Stromal cell of bone marrow (primary cell): ENCODE results near the gene ARMH1.
"Not testable (repeated sequence)": the region's sequence is repeated elsewhere in the genome, so short reads cannot be mapped to it uniquely, and the experiment has no call there.

Experiments
- DNase-seq: peaks from one replicate; pipeline ENCODE4 v3.0.0-alpha.2; 2012; ENCODE audit warnings: low read depth

The ARMH1 gene

DNA sequence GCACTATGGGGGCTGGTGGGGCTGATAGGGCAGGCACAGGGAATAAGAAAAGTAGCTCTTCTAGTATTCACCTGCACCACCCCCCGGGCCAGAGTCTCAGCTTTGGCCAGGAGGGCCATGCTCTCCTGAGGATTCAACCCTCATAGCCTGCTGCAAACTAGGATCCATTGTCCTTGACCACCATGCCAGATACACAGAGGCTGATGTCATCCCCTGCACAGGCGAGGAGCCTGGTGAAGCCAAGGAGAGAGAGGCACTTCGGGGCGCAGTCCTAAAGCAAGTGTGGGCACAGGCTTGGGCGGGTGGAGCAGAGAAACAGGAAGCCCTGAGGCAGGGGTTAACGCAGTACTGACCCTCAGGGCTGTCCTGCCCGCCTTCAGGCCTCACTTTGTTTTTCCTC, 29.7 kb upstream of the ARMH1 start:
- no peak for DNase-seq

GRCh38 chr1:44645476-44646244, 28.9 kb upstream of the ARMH1 start:
- peak; percentile 70 for DNase-seq

- no peak for DNase-seq
Observed at GRCh38 chr1:44646261-44647110, 28.0 kb upstream of the ARMH1 start.

- no peak for DNase-seq
Observed at GRCh38 chr1:44647896-44648295, 26.6 kb upstream of the ARMH1 start.

DNA sequence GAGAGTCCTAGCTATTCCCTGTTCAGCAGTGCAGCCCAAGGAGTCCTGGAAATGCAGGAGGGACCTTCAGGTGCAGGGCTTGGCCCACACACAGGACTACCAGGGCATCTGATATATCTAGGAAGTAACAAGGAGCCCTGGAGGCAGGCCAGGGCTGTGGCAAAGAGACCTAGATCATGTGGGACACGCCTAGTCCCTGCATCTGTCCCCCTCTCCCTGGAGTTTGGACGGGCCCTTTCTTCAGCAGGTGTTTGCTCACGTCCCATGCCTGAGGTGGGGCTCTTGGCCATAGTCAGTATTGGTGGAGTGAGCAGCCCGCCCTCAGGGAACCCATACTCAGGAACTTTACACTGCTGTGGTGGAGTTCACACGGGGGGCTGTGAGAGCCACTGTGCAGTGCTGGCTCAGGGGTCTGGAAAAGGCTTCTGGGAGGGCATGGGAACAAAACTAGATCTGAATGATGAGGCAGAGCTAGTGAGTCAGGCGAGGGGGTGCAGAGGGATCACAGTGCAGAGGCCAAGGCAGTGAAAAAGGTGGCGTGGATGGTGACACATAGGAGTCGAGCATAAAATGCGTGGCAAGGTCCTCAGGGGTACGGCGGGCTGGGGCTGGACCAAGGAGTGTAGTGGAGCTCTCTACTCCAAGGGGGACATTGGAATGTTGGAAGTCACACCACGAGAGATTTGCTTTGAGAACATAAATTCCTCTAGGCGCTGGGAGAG, 25.8 kb upstream of the ARMH1 start:
- DNase-seq = no peak

DNA sequence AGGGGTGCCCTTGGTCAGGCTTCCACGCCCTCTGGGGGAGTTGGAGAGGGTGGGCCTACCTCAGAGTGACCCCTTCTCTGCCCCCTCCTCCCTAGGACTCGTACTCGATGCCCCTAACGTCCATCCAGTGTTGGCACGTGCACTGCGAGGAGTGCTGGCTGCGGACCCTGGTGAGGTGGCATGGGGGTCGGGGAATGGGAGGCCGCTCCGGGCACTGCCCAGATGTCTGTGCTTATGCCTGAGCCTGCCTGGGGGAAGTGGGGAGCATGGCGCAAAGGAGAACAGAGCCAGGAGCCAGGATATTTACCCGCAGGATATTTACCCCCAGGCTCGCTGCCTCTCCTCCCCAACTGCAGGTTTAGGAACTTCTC, 24.7 kb upstream of the ARMH1 start:
- DNase-seq = no peak

DNA sequence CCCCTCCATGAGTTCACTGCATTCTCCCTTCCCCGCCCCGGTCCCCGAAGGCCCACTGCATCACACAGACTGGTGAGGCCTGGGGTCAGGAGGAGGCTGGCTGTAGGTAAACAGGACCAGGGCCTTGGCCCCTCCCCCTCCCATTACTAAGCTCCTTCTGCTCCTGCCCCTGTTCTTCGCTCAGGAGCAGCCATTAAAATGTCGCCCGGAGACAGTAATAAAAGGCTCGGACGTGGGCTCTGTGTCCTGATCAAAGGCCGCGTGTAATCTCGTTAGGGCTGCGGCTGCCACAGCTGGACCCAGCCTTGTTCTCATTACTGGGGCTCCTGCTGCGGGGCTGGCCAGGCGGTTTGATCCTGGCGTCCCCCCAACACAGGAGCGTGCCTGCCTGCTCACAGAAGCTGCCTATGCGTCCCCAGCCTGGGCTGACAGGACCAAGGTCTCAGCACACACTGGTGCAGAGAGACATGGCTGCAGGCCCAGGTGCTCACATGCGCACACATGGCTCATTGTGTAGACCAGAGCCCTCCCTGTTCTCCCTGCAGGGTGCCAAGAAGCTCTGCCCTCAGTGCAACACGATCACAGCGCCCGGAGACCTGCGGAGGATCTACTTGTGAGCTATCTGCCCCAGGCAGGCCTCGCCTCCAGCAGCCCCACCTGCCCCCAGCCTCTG, 24.2 kb upstream of the ARMH1 start:
- DNase-seq = no peak

- DNase-seq = no peak
Observed at GRCh38 chr1:44651069-44651468, 23.4 kb upstream of the ARMH1 start.

- DNase-seq = no peak
Observed at GRCh38 chr1:44652445-44653106, 21.9 kb upstream of the ARMH1 start.

GRCh38 chr1:44653107-44653964, 21.2 kb upstream of the ARMH1 start:
- no peak for DNase-seq

- no peak for DNase-seq
Observed at GRCh38 chr1:44654621-44655187, 19.8 kb upstream of the ARMH1 start.

GRCh38 chr1:44655609-44656008, 18.9 kb upstream of the ARMH1 start:
- no peak for DNase-seq

GRCh38 chr1:44659566-44659965, 14.9 kb upstream of the ARMH1 start:
- DNase-seq = no peak

- no peak for DNase-seq
Observed at GRCh38 chr1:44660176-44660575, 14.3 kb upstream of the ARMH1 start.

DNA sequence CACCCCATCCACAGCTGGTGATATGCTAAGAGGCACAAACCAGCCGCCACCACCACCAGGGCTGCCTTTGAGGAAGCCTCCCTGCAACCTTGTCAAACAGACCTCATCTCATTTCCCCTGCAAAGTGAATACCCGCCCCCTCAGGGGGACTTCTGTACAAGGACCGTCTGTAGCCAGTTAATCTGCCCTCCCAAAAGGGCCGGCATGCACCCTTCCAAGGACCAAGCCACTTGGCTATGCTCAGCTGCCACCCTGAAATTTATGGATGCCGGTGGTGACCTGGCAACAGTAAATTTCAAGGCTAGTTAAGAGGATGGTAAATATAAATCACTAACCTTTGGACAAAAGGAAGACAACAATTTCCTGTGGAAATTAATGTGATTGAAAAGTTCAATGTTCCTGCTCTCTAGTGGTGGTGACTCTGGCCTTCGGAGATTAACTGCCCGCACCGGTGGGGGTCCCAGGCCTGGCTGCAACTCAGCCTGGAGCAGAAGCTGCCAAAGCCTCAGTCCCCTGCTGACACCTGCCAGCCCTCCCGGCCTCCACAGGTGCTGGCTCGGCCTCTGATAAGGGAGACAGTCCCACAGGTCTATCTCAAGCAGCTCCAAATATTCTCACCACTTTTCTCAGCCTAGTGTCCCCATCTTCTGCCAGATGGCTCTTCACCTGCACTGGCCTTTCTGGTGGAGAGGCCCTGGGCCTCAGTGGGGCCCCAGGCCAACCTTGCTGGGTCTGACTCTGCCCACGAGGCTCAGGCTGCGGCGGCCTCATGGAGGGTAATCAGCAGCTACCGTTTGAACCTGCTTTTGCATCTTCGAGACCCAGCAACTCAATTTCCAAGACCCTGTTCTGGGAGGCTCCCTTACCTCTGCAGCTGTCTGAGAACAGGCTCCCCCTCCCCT, 12.5 kb upstream of the ARMH1 start:
- DNase-seq = no peak

GRCh38 chr1:44662683-44663030, 11.9 kb upstream of the ARMH1 start:
- DNase-seq = no peak

GRCh38 chr1:44663417-44663816, 11.1 kb upstream of the ARMH1 start:
- no peak for DNase-seq

DNA sequence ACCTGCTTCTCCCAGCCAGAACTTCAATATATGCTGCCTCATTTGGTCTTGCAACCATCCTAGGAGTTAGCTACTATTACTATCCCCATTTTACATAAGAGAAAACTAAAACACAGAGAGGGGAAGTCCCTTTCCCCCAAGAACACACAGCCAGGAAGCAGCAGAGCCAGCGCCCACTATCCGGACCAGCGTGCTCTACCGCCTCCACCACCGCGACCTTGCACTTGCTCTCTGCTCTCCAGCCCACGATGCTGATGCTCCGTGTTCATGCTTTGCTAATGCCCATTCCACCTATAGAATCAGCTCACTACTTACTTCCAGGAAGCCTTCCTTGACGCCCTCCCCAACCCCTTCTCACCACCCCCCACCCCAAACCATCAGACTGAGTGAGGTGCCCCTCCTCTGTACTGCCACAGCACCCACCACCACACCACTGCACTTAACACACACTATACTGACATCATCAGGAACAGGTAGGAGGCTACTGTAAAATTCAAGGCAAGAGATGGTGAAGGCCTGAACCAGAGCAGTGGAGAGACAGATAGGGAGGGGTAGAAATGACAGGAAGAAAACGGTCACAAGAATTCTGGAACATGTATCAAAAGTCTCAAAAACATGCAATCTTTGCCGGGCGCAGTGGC, 9.7 kb upstream of the ARMH1 start:
- DNase-seq = no peak

DNA sequence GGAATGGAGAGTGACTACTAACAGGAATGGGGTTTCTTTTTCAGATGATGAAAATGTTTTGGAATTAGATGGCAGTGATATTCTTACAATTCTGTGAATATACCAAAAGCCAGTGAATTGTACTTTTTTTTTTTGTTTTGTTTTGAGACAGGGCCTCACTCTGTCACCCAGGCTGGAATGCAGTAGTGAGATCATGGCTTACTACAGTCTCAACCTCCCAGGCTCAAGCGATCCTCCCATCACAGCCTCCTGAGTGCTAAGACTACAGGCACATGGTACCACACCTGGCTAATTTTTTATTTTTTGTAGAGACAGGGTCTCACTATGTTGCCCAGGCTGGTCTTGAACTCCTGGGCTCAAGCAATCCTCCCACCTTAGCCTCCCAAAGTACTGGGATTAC, 7.8 kb upstream of the ARMH1 start:
- DNase-seq = not testable (repeated sequence)
